ENCODE data around the gene AKR7A2. TPM values are rescaled to one million over a fixed set of nuclear protein-coding genes. Genes with fewer than 3 reads are reported as not detected.

Gene AKR7A2
- total RNA-seq, 4 donors from 2014 or later, result 25.6 to 100 (median 76.4) TPM

GRCh38 chr1:19338323-19338762 is 26.4 kb upstream of the AKR7A2 start:
- no peak for TF ChIP-seq CTCF (IDR thresholded peaks at IDR 0.05; ENCODE audit: low read depth)

- TF ChIP-seq CTCF (IDR thresholded peaks at IDR 0.05; ENCODE audit: low read depth), result no peak
Observed at GRCh38 chr1:19337289-19337688, 25.3 kb upstream of the AKR7A2 start.

- no peak for TF ChIP-seq CTCF (IDR thresholded peaks at IDR 0.05; ENCODE audit: low read depth)
Observed at GRCh38 chr1:19336543-19336942, 24.6 kb upstream of the AKR7A2 start.

- no peak for TF ChIP-seq CTCF (IDR thresholded peaks at IDR 0.05; ENCODE audit: low read depth)
Observed at GRCh38 chr1:19333587-19334354, 21.8 kb upstream of the AKR7A2 start.

- TF ChIP-seq CTCF (IDR thresholded peaks at IDR 0.05; ENCODE audit: low read depth), result no peak
Observed at GRCh38 chr1:19332832-19333231, 20.9 kb upstream of the AKR7A2 start.

GRCh38 chr1:19331262-19331878 is 19.4 kb upstream of the AKR7A2 start:
- TF ChIP-seq CTCF (IDR thresholded peaks at IDR 0.05; ENCODE audit: low read depth), result no peak

GRCh38 chr1:19330449-19331135 is 18.6 kb upstream of the AKR7A2 start:
- no peak for TF ChIP-seq CTCF (IDR thresholded peaks at IDR 0.05; ENCODE audit: low read depth)
